Stimulated activated CD8-positive, alpha-beta memory T cell treated with anti-CD3 and anti-CD28 coated beads, Interleukin-4, amount 100 ng/mL, for 48 hours (primary cell): ENCODE results near the gene UNC93A.
"Not testable (repeated sequence)": the region's sequence is repeated elsewhere in the genome, so short reads cannot be mapped to it uniquely, and the experiment has no call there.

Experiments
- DNase-seq: peaks from one replicate; pipeline ENCODE4 v3.0.0-alpha.2; 2020

UNC93A gene

GRCh38 chr6:167290786-167291622, at the start of gene UNC93A:
TSS of gene UNC93A (plus strand) at chr6:167291315. CDS start at chr6:167291490, 175 bp downstream.
- no peak for DNase-seq

GRCh38 chr6:167241321-167242134, 49.6 kb upstream of the UNC93A start:
- DNase-seq, result not testable (repeated sequence)

GRCh38 chr6:167242135-167242506, 49.0 kb upstream of the UNC93A start:
- DNase-seq, result not testable (repeated sequence)

DNA sequence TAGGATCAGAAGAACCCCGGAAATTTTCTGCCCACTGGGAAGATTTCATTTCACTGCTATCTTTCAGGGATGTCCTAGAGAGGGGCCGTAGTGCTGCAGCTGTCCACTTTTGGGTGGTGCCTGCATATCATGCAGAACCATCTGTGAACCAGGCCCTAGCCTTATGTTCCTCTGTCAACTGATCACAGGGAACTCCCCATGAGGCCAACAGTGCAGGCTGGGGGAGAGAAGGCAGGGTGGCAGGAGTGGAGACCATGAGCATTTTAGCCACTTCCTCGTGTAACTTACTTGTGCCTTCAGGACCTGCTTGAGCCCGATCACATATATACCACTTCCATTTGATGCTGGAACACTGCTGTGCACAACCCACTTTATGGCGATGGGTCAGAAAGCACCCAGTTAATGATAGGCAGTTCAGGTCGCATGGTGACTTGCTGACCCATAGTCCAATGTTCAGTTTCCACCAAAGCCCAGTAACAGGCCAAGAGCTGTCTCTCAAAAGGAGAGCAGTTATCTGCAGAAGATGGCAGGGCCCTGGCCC, 48.5 kb upstream of the UNC93A start:
- not testable (repeated sequence) for DNase-seq

- DNase-seq, result no peak
These were observed 46.8 kb upstream of the UNC93A start for GRCh38 chr6:167244064-167244960.

- DNase-seq, result no peak
These were observed 46.1 kb upstream of the UNC93A start for GRCh38 chr6:167244991-167245390.

GRCh38 chr6:167245591-167245990, 45.5 kb upstream of the UNC93A start:
- no peak for DNase-seq

GRCh38 chr6:167247814-167248595, 43.1 kb upstream of the UNC93A start:
- DNase-seq, result no peak

DNA sequence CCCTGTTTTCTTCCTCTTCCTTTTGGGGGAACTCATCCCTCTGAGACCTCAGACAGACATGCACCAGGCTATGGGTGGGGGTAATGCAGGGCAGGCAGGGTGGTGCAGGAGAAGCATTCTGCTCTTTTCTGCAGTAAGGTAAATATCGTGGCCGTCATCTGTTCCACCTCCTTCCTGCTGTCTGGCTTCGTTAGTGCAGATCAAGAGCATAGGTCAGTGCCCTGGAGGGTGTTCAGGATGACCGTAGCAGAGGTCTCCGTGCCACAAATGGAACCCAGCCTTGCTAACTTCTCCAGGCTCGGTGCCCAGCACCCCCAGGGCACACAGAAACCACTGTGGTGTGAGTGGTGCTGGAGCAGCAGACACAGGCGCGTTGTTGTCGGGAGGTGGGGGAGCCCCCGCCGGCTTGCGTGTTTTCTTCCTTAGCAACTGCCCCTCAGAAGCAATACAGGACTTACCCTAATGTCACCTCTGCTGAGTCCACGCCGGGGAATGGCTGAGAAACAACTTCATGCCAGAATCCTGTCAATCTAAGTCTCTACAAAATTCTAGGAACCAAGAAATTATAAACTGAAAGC, 42.1 kb upstream of the UNC93A start:
- DNase-seq, result not testable (repeated sequence)

DNA sequence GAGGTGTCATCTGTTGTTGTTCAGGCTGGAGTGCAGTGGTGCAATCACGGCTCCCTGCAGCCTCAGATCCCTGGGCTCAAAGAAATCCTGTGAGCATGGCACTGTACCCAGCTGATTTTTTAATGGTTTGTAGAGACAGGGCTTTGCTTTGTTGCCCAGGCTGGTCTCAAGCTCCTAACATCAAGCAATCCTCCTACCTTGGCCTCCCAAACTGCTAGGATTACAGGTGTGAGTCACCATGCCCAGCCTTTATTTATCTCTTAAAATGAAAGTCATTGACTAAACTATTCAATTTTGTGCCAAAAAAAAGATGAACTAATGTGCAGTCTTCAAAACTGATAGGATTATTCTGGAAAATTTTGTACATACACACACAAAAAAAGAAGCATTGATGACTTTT, 38.8 kb upstream of the UNC93A start:
- DNase-seq, result no peak

DNA sequence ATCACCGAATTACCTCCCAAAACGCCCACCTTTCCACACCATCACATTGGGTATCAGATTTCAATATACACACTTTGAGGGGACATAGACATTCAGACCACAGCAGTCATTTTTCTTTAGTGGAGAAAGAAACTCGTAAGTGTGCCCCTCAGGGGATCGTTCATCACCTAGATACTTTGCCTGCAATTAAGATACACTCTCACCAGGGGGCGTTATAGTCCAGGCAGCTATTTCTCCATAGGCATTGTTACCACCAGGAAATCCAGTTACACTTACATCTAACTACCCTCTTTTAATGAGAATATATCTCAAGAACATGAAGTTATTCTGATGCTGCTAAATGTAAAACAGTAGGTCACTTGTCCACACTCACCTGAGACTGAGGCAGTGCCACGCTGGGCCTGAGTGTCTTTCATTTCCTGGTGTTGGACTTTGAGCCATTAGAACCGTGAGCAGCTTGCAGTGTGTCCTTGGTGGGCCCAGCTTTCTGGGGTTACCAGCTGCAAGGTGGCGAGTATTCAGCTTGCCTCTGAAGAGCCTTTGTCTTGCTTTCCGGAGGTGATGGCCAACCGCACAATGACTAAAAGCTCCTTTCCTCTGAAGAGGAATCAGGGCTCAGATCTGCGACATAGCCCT, 35.1 kb upstream of the UNC93A start:
- DNase-seq, result no peak

- no peak for DNase-seq
These were observed 32.5 kb upstream of the UNC93A start for GRCh38 chr6:167258646-167259045.

GRCh38 chr6:167266057-167266829, 24.9 kb upstream of the UNC93A start:
- not testable (repeated sequence) for DNase-seq

- DNase-seq, result no peak
These were observed 24.1 kb upstream of the UNC93A start for GRCh38 chr6:167266830-167267555.

- DNase-seq, result not testable (repeated sequence)
These were observed 23.6 kb upstream of the UNC93A start for GRCh38 chr6:167267556-167267898.

- DNase-seq, result no peak
These were observed 23.2 kb upstream of the UNC93A start for GRCh38 chr6:167267921-167268401.

DNA sequence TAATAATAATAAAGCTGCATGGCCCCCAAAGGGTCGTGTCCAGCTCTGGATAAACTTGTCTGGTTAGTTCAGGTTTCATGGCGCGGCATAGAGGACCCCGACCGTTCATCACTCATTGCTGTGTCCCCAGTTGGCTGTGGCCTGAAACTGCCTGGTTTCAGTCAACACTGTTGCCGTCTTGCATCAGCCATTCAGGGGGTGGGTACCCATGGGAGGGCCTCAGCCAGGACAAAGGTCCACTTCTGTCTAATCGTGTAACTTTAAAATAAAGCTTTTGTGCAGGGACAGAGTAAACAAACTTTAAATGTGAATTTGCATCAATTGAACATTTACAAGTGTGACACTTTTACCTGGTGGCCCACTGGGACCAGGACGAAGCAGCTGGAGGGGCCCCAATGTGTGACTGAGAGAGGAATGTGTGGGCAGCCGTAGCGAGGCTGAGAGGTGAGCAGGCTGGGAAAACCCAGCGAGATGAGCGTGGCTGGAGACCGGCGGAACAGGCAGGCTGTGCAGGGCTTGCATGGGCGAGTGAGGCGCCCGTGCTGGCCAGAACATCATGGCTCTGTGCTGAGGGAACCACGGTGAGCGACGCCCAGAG, 22.3 kb upstream of the UNC93A start:
- no peak for DNase-seq

- DNase-seq, result no peak
These were observed 20.4 kb upstream of the UNC93A start for GRCh38 chr6:167270499-167271311.
